CD4-positive, CD25-positive, alpha-beta regulatory T cell (primary cell): Measurements from ENCODE around the gene P4HA2. TPM values are rescaled to one million over a fixed set of nuclear protein-coding genes. Genes with fewer than 3 reads are reported as not detected.

Experiments used
- ATAC-seq, 2 donors: fragments of 150-1000 bp; cut with Tn5 transposase; one replicate each; pipeline ENCODE4 v1.10.0; 2021; ENCODE audit warnings: low read depth in 2 of 2, moderate number of reproducible peaks in 2 of 2, moderate library complexity in 1 of 2
- DNase-seq, 3 donors: peaks; one replicate each; pipeline versions ENCODE4 v3.0.0 to v3.0.0-alpha.2; 2012 to 2022; ENCODE audit warnings: mixed read lengths in 1 of 3
- H3K27ac ChIP-seq: one replicate; pipeline ENCODE4 v1.7.0; 2013; ENCODE audit warnings: mild to moderate bottlenecking, low read length; ENCODE audit not compliant: insufficient read depth, poor library complexity, severe bottlenecking
- H3K27me3 ChIP-seq: one replicate; pipeline ENCODE4 v1.7.0; 2013; ENCODE audit warnings: low read length; ENCODE audit not compliant: control insufficient read depth, insufficient read depth
- H3K36me3 ChIP-seq: one replicate; pipeline ENCODE4 v1.7.0; 2013; ENCODE audit warnings: mild to moderate bottlenecking, low read length, moderate library complexity; ENCODE audit not compliant: control insufficient read depth, insufficient read depth
- H3K4me1 ChIP-seq: 2 replicates; pipeline ENCODE4 v1.7.0; 2013; ENCODE audit warnings: mild to moderate bottlenecking, low read length; ENCODE audit not compliant: insufficient read depth, control insufficient read depth, poor library complexity, severe bottlenecking
- H3K4me3 ChIP-seq: one replicate; pipeline ENCODE4 v1.7.0; 2013; ENCODE audit warnings: low read depth, mild to moderate bottlenecking, low read length, moderate library complexity
- H3K9me3 ChIP-seq, 2 experiments: 1 replicate in 1 of 2; 2 replicates in 1 of 2; pipeline ENCODE4 v1.7.0; 2013; ENCODE audit warnings: low read length in 2 of 2, mild to moderate bottlenecking in 1 of 2, moderate library complexity in 1 of 2; ENCODE audit not compliant: control insufficient read depth in 2 of 2
- H3K27ac Mint-ChIP-seq, 3 donors: one replicate each; pipeline ENCODE4 v1.8.0; 2020 to 2022; ENCODE audit warnings: mild to moderate bottlenecking in 3 of 3, mixed read lengths in 3 of 3, moderate library complexity in 2 of 3
- H3K27me3 Mint-ChIP-seq: one replicate; pipeline ENCODE4 v1.8.0; 2022; ENCODE audit warnings: mild to moderate bottlenecking, mixed read lengths
- H3K36me3 Mint-ChIP-seq: one replicate; pipeline ENCODE4 v1.8.0; 2020; ENCODE audit warnings: mixed read lengths
- H3K4me1 Mint-ChIP-seq, 4 donors: one replicate each; pipeline ENCODE4 v1.8.0; 2020 to 2022; ENCODE audit warnings: mixed read lengths in 4 of 4, mild to moderate bottlenecking in 1 of 4
- H3K4me3 Mint-ChIP-seq, 4 donors: one replicate each; pipeline ENCODE4 v1.8.0; 2020 to 2022; ENCODE audit warnings: mild to moderate bottlenecking in 4 of 4, mixed read lengths in 4 of 4, moderate library complexity in 3 of 4
- H3K9me3 Mint-ChIP-seq, 7 donors: one replicate each; pipeline ENCODE4 v1.8.0; 2020 to 2022; ENCODE audit warnings: mixed read lengths in 7 of 7, mild to moderate bottlenecking in 3 of 7, moderate library complexity in 2 of 7
- polyA plus RNA-seq, 4 donors: library from polyadenylated mRNA; unstranded; fragments of 300-500 nt; fragmentation: Illumina TruSeq; gene quantifications; one replicate each; pipeline ENCODE4 v1.2.3, GENCODE V29; 2021
- total RNA-seq: library from RNA; stranded (reverse); gene quantifications from one replicate; pipeline ENCODE4 v1.2.3, GENCODE V29; 2022

Gene P4HA2
- total and polyA plus RNA-seq, 5 donors from 2014 or later, result not detected

- no peaks in the 10 kb centered on the region for H3K4me1 ChIP-seq
- H3K36me3 ChIP-seq, result no peaks in the 10 kb centered on the region
- Mint-ChIP-seq H3K36me3 (no peaks in the 10 kb centered on the region), H3K27me3 (peaks cover 7% of the 10 kb centered on the region), H3K9me3 (peaks cover 0 to 1% (median 0%) of the 10 kb centered on the region in 7 donors), H3K27ac (no peak overlapping the region), H3K4me3 (no peak overlapping the region), H3K4me1 (peaks cover 0 to 2% (median 0%) of the 10 kb centered on the region in 4 donors)
- no peak overlapping the region for H3K4me3 ChIP-seq
- DNase-seq, result no peak
- no peak for ATAC-seq
- no peaks in the 10 kb centered on the region for H3K9me3 ChIP-seq
- no peaks in the 10 kb centered on the region for H3K27me3 ChIP-seq
- no peak overlapping the region for H3K27ac ChIP-seq
These were observed 35.4 kb upstream of the P4HA2 start for GRCh38 chr5:132262882-132263547.

- H3K27ac ChIP-seq, result no peak overlapping the region
- no peaks in the 10 kb centered on the region for H3K4me1 ChIP-seq
- H3K36me3 Mint-ChIP-seq, result no peaks in the 10 kb centered on the region
- H3K4me1 Mint-ChIP-seq, result peaks cover 0 to 2% (median 0%) of the 10 kb centered on the region in 4 donors
- no peaks in the 10 kb centered on the region for H3K27me3 ChIP-seq
- ATAC-seq, result no peak
- H3K36me3 ChIP-seq, result no peaks in the 10 kb centered on the region
- no peak overlapping the region for H3K4me3 Mint-ChIP-seq
- no peak overlapping the region for H3K27ac Mint-ChIP-seq
- no peak overlapping the region for H3K4me3 ChIP-seq
- no peak for DNase-seq
- H3K9me3 Mint-ChIP-seq, result no peaks in the 10 kb centered on the region
- H3K27me3 Mint-ChIP-seq, result peaks cover 8% of the 10 kb centered on the region
- no peaks in the 10 kb centered on the region for H3K9me3 ChIP-seq
These were observed 34.5 kb upstream of the P4HA2 start for GRCh38 chr5:132261881-132262845.

- Histone ChIP-seq H3K27me3 (peaks cover 2% of the 10 kb centered on the region), H3K4me1 (no peaks in the 10 kb centered on the region), H3K36me3 (no peaks in the 10 kb centered on the region), H3K27ac (no peak overlapping the region), H3K9me3 (no peaks in the 10 kb centered on the region), H3K4me3 (no peak overlapping the region)
- DNase-seq (no peak), ATAC-seq (no peak)
- no peak overlapping the region for H3K4me3 Mint-ChIP-seq
- H3K27ac Mint-ChIP-seq, result no peak overlapping the region
- H3K4me1 Mint-ChIP-seq, result peaks cover 0 to 4% (median 0%) of the 10 kb centered on the region in 4 donors
- no peaks in the 10 kb centered on the region for H3K36me3 Mint-ChIP-seq
- H3K27me3 Mint-ChIP-seq, result peaks cover 20% of the 10 kb centered on the region
- no peaks in the 10 kb centered on the region for H3K9me3 Mint-ChIP-seq
These were observed 33.3 kb upstream of the P4HA2 start for GRCh38 chr5:132260714-132261551.

- peaks cover 0 to 7% (median 0%) of the 10 kb centered on the region in 4 donors for H3K4me1 Mint-ChIP-seq
- Histone ChIP-seq H3K4me3 (no peak overlapping the region), H3K36me3 (no peaks in the 10 kb centered on the region), H3K4me1 (no peaks in the 10 kb centered on the region), H3K9me3 (no peaks in the 10 kb centered on the region), H3K27ac (no peak overlapping the region), H3K27me3 (peaks cover 6% of the 10 kb centered on the region)
- H3K4me3 Mint-ChIP-seq, result no peak overlapping the region
- H3K36me3 Mint-ChIP-seq, result no peaks in the 10 kb centered on the region
- ATAC-seq, result no peak
- peaks cover 28% of the 10 kb centered on the region for H3K27me3 Mint-ChIP-seq
- no peaks in the 10 kb centered on the region for H3K9me3 Mint-ChIP-seq
- DNase-seq, result no peak
- peak overlapping the region in 1 of 3 donors; percentile 44 for H3K27ac Mint-ChIP-seq
These were observed 32.4 kb upstream of the P4HA2 start for GRCh38 chr5:132260051-132260450.

DNA sequence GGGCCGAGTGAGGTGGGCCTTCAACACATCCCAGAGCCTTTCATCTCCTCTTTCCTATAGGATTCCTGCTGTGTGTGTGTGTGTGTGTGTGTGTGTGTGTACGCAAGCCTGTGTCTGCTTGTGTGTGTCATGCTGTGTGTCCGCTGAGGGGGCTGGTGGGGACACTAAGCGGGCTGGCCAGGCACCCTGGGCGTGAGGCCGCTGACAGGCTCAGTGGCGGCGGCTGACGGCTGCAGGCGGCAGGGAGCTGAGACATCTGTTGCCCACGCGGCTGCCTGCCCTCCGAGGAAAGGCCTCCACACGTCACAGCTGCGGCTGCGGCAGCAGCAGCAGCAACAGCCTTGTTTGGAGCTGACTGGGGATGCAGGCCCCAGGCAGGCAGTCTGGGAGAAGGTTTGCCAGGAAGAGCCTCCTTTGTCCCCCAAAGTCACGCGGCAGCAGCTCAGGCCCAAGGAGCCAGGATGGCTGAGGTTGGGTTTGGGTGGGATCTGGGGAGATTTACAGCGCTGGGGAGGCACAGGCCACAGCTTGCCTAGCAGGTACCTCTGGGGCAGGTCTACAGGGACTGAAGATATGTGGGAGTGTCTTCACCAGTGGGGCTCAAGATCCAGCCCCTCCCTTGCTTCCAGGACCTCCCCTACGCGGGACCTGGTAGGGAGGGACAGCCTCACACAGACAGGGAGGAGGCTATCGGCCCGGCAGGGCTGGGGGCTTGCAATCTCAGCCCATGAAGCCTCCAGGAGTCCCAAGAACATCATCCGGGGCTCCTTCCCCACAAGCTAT is 31.6 kb upstream of the P4HA2 start:
- no peak overlapping the region for H3K4me3 Mint-ChIP-seq
- no peak overlapping the region for H3K27ac Mint-ChIP-seq
- Histone ChIP-seq H3K36me3 (no peaks in the 10 kb centered on the region), H3K4me3 (no peak overlapping the region), H3K9me3 (no peaks in the 10 kb centered on the region), H3K4me1 (no peaks in the 10 kb centered on the region), H3K27ac (no peak overlapping the region), H3K27me3 (peaks cover 6% of the 10 kb centered on the region)
- no peak for ATAC-seq
- no peak for DNase-seq
- peaks cover 31% of the 10 kb centered on the region for H3K27me3 Mint-ChIP-seq
- H3K4me1 Mint-ChIP-seq, result peaks cover 0 to 7% (median 0%) of the 10 kb centered on the region in 4 donors
- H3K36me3 Mint-ChIP-seq, result no peaks in the 10 kb centered on the region
- no peaks in the 10 kb centered on the region for H3K9me3 Mint-ChIP-seq

- H3K36me3 ChIP-seq, result no peaks in the 10 kb centered on the region
- H3K27me3 Mint-ChIP-seq, result peaks cover 35% of the 10 kb centered on the region
- ATAC-seq (no peak), DNase-seq (no peak)
- H3K9me3 ChIP-seq, result no peaks in the 10 kb centered on the region
- H3K9me3 Mint-ChIP-seq, result no peaks in the 10 kb centered on the region
- H3K4me1 ChIP-seq, result no peaks in the 10 kb centered on the region
- H3K27ac Mint-ChIP-seq, result no peak overlapping the region
- H3K27ac ChIP-seq, result no peak overlapping the region
- H3K27me3 ChIP-seq, result peaks cover 6% of the 10 kb centered on the region
- no peaks in the 10 kb centered on the region for H3K36me3 Mint-ChIP-seq
- no peak overlapping the region for H3K4me3 ChIP-seq
- peaks cover 0 to 7% (median 0%) of the 10 kb centered on the region in 4 donors for H3K4me1 Mint-ChIP-seq
- H3K4me3 Mint-ChIP-seq, result no peak overlapping the region
These were observed 30.7 kb upstream of the P4HA2 start for GRCh38 chr5:132258102-132259068.
